ENCODE results near the gene ABCF2. TPM values are rescaled to one million over a fixed set of nuclear protein-coding genes. Genes with fewer than 3 reads are reported as not detected.

ABCF2 gene
- total RNA-seq, 1 experiment from 2014 or later, result 89.1 TPM

- DNase-seq (ENCODE audit: low read depth), result no peak
Measured at GRCh38 chr7:151226560-151226874, 488 bp downstream of the ABCF2 start.

GRCh38 chr7:151225948-151226510 is 976 bp downstream of the ABCF2 start:
- DNase-seq (ENCODE audit: low read depth), result no peak

- no peak for DNase-seq (ENCODE audit: low read depth)
Measured at GRCh38 chr7:151223728-151224127, 3.3 kb downstream of the ABCF2 start.

- DNase-seq (ENCODE audit: low read depth), result no peak
Measured at GRCh38 chr7:151218170-151218569, 8.8 kb downstream of the ABCF2 start.

- DNase-seq (ENCODE audit: low read depth), result no peak
Measured at GRCh38 chr7:151215396-151215795, 11.6 kb downstream of the ABCF2 start.

- no peak for DNase-seq (ENCODE audit: low read depth)
Measured at GRCh38 chr7:151213826-151214225, 13.2 kb downstream of the ABCF2 start.

GRCh38 chr7:151212626-151213025 is 14.4 kb downstream of the ABCF2 start:
- no peak for DNase-seq (ENCODE audit: low read depth)

- no peak for DNase-seq (ENCODE audit: low read depth)
Measured at GRCh38 chr7:151211155-151211772, 15.7 kb downstream of the ABCF2 start.

GRCh38 chr7:151210087-151210854 is 16.7 kb downstream of the ABCF2 start, which contains the start of gene H2BK1:
TSS of gene H2BK1 (minus strand) at chr7:151210488. CDS start at chr7:151210318, 170 bp downstream.
- DNase-seq (ENCODE audit: low read depth), result no peak

GRCh38 chr7:151209588-151209987 is 17.4 kb downstream of the ABCF2 start:
- no peak for DNase-seq (ENCODE audit: low read depth)

GRCh38 chr7:151208253-151208862 is 18.6 kb downstream of the ABCF2 start:
- no peak for DNase-seq (ENCODE audit: low read depth)

- DNase-seq (ENCODE audit: low read depth), result no peak
Measured at GRCh38 chr7:151207804-151208203, 19.2 kb downstream of the ABCF2 start.

- DNase-seq (ENCODE audit: low read depth), result no peak
Measured at GRCh38 chr7:151207315-151207714, 19.7 kb downstream of the ABCF2 start.

- peak; percentile 7 for DNase-seq (ENCODE audit: low read depth)
Measured at GRCh38 chr7:151206914-151207313, 20.1 kb downstream of the ABCF2 start.

GRCh38 chr7:151205730-151206129 is 21.3 kb downstream of the ABCF2 start:
- no peak for DNase-seq (ENCODE audit: low read depth)

- no peak for DNase-seq (ENCODE audit: low read depth)
Measured at GRCh38 chr7:151204383-151205032, 22.5 kb downstream of the ABCF2 start.

- DNase-seq (ENCODE audit: low read depth), result no peak
Measured at GRCh38 chr7:151202836-151203235, 24.2 kb downstream of the ABCF2 start.

- DNase-seq (ENCODE audit: low read depth), result no peak
Measured at GRCh38 chr7:151201751-151202150, 25.3 kb downstream of the ABCF2 start.

- DNase-seq (ENCODE audit: low read depth), result no peak
Measured at GRCh38 chr7:151201344-151201743, 25.7 kb downstream of the ABCF2 start.

- no peak for DNase-seq (ENCODE audit: low read depth)
Measured at GRCh38 chr7:151198945-151199848, 27.8 kb downstream of the ABCF2 start.

- DNase-seq (ENCODE audit: low read depth), result no peak
Measured at GRCh38 chr7:151197932-151198331, 29.1 kb downstream of the ABCF2 start.

All from HT1080 (cell line).